Measurements from ENCODE around the gene PLAGL1. TPM values are rescaled to one million over a fixed set of nuclear protein-coding genes. Genes with fewer than 3 reads are reported as not detected.

PLAGL1 gene
- total RNA-seq, 1 donor from 2014 or later = 6.1 TPM

GRCh38 chr6:143967706-143968376 is 40.2 kb downstream of the PLAGL1 start:
- FAIRE-seq = no peak

GRCh38 chr6:143966312-143966711 is 41.7 kb downstream of the PLAGL1 start:
- DNase-seq (ENCODE audit: low spot score in 2 of 2) (no peak), FAIRE-seq (no peak)

More at GRCh38 chr6:143967706-143968376, 40.2 kb downstream of the PLAGL1 start:
- no peak for DNase-seq (ENCODE audit: low spot score in 2 of 2)

- FAIRE-seq (no peak), DNase-seq (ENCODE audit: low spot score in 2 of 2) (no peak)
Observed at GRCh38 chr6:143965503-143966171, 42.4 kb downstream of the PLAGL1 start.

GRCh38 chr6:143964674-143965081 is 43.4 kb downstream of the PLAGL1 start:
- no peak for FAIRE-seq

GRCh38 chr6:143963158-143963919 is 44.7 kb downstream of the PLAGL1 start:
- FAIRE-seq (no peak), DNase-seq (ENCODE audit: low spot score in 2 of 2) (no peak)

More at GRCh38 chr6:143964674-143965081, 43.4 kb downstream of the PLAGL1 start:
- DNase-seq (ENCODE audit: low spot score in 2 of 2) = no peak

GRCh38 chr6:143961886-143962878 is 45.9 kb downstream of the PLAGL1 start:
- peak in 1 of 2 donors; percentile 10 for DNase-seq (ENCODE audit: low spot score in 2 of 2)
- FAIRE-seq = no peak

- no peak for FAIRE-seq
- DNase-seq (ENCODE audit: low spot score in 2 of 2) = no peak
Observed at GRCh38 chr6:143961066-143961465, 47.0 kb downstream of the PLAGL1 start.

- FAIRE-seq = no peak
- no peak for DNase-seq (ENCODE audit: low spot score in 2 of 2)
Observed at GRCh38 chr6:143959927-143960326, 48.1 kb downstream of the PLAGL1 start.

GRCh38 chr6:143958839-143959399 is 49.1 kb downstream of the PLAGL1 start:
- FAIRE-seq = no peak
- no peak for DNase-seq (ENCODE audit: low spot score in 2 of 2)

GRCh38 chr6:143957679-143958274 is 50.3 kb downstream of the PLAGL1 start:
- DNase-seq (ENCODE audit: low spot score in 2 of 2) = no peak
- no peak for FAIRE-seq

GRCh38 chr6:143955971-143956370 is 52.1 kb downstream of the PLAGL1 start:
- FAIRE-seq (no peak), DNase-seq (ENCODE audit: low spot score in 2 of 2) (no peak)

- DNase-seq (ENCODE audit: low spot score in 2 of 2) = no peak
- no peak for FAIRE-seq
Observed at GRCh38 chr6:143953922-143954321, 54.1 kb downstream of the PLAGL1 start.

- no peak for FAIRE-seq
- no peak for DNase-seq (ENCODE audit: low spot score in 2 of 2)
Observed at GRCh38 chr6:143952947-143953701, 54.9 kb downstream of the PLAGL1 start.

- FAIRE-seq (no peak), DNase-seq (ENCODE audit: low spot score in 2 of 2) (no peak)
Observed at GRCh38 chr6:143952060-143952778, 55.8 kb downstream of the PLAGL1 start.

GRCh38 chr6:143950875-143951274 is 57.2 kb downstream of the PLAGL1 start:
- FAIRE-seq = no peak

GRCh38 chr6:143949962-143950361 is 58.1 kb downstream of the PLAGL1 start:
- no peak for FAIRE-seq
- no peak for DNase-seq (ENCODE audit: low spot score in 2 of 2)

More at GRCh38 chr6:143950875-143951274, 57.2 kb downstream of the PLAGL1 start:
- DNase-seq (ENCODE audit: low spot score in 2 of 2) = no peak

- no peak for DNase-seq (ENCODE audit: low spot score in 2 of 2)
- no peak for FAIRE-seq
Observed at GRCh38 chr6:143949535-143949934, 58.5 kb downstream of the PLAGL1 start.

GRCh38 chr6:143948208-143948607 is 59.9 kb downstream of the PLAGL1 start:
- no peak for DNase-seq (ENCODE audit: low spot score in 2 of 2)
- FAIRE-seq = no peak

All from frontal cortex (tissue), 4 donors.